ENCODE data around the gene CCDC185.

Gene CCDC185

GRCh38 chr1:223437151-223437550 is 43.9 kb downstream of the CCDC185 start:
- no peak for DNase-seq (ENCODE audit: low read depth)

GRCh38 chr1:223443397-223443796 is 50.2 kb downstream of the CCDC185 start:
- DNase-seq (ENCODE audit: low read depth): no peak

GRCh38 chr1:223444411-223444810 is 51.2 kb downstream of the CCDC185 start:
- DNase-seq (ENCODE audit: low read depth): no peak
